HCT116 (cell line): ENCODE data around the gene MAGEA4.

Source experiments
- CEBPB ChIP-seq: IDR thresholded peaks from 2 replicates; pipeline ENCODE4 v1.6.1; 2012; ENCODE audit warnings: low read depth
- ELF1 ChIP-seq: IDR thresholded peaks from 2 replicates; pipeline ENCODE4 v1.6.1; 2012; ENCODE audit warnings: low read depth, borderline replicate concordance
- EZH2 ChIP-seq: fragments of 200-600 bp; sonication (generic); IDR thresholded peaks from 2 replicates; pipeline ENCODE4 v1.6.1; 2017; ENCODE audit warnings: antibody characterized with exemption, mixed run types
- JUND ChIP-seq: IDR thresholded peaks from 2 replicates; pipeline ENCODE4 v1.6.1; 2012
- POLR2A ChIP-seq: IDR thresholded peaks from 2 replicates; pipeline ENCODE4 v1.7.0; 2011; ENCODE audit warnings: borderline replicate concordance; ENCODE audit not compliant: insufficient read depth, insufficient read length; ENCODE audit errors: extremely low read depth
- RAD21 ChIP-seq: IDR thresholded peaks from 2 replicates; pipeline ENCODE4 v1.6.1; 2012; ENCODE audit warnings: low read depth, mild to moderate bottlenecking
- ZFX ChIP-seq: fragments of 450-650 bp; IDR thresholded peaks from 2 replicates; pipeline ENCODE4 v1.6.1; 2017
- TF ChIP-seq, protein P1 (sequence below), 3 experiments: fragments of 200-600 bp in 1 of 3; sonication (generic) in 1 of 3; IDR thresholded peaks in 2 of 3; conservative IDR thresholded peaks in 1 of 3; 2 replicates each; pipeline ENCODE4 v1.5.1; 2012 to 2017; ENCODE audit warnings: low read depth in 2 of 3, low read length in 2 of 3, antibody characterized with exemption in 1 of 3, borderline replicate concordance in 1 of 3, control low read depth in 1 of 3, mild to moderate bottlenecking in 1 of 3, mixed read lengths in 1 of 3, mixed run types in 1 of 3, moderate library complexity in 1 of 3; ENCODE audit not compliant: insufficient read depth in 1 of 3

DNA sequence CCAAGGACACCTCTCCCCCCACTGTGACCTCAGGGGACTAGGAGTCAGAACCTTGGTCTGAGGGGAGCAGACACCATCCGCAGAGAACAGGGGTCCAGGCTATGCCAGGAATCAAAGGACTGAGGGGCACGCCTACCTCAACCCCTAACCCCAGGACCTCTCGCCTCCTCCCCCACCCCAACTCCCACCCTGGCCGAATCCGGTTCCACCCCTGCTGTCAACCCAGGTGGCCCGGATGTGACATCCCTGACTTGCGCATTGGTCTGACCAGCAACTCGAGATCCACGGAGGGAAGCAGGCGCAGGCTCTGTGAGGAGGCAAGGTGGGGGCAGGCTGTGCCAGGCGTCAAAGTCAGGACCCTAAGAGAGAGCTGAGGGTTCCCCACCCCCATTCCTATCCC is 468 bp upstream of the MAGEA4 start:
- TF ChIP-seq RAD21 = no peak
- TF ChIP-seq EZH2 = no peak
- TF ChIP-seq, protein P1, sequence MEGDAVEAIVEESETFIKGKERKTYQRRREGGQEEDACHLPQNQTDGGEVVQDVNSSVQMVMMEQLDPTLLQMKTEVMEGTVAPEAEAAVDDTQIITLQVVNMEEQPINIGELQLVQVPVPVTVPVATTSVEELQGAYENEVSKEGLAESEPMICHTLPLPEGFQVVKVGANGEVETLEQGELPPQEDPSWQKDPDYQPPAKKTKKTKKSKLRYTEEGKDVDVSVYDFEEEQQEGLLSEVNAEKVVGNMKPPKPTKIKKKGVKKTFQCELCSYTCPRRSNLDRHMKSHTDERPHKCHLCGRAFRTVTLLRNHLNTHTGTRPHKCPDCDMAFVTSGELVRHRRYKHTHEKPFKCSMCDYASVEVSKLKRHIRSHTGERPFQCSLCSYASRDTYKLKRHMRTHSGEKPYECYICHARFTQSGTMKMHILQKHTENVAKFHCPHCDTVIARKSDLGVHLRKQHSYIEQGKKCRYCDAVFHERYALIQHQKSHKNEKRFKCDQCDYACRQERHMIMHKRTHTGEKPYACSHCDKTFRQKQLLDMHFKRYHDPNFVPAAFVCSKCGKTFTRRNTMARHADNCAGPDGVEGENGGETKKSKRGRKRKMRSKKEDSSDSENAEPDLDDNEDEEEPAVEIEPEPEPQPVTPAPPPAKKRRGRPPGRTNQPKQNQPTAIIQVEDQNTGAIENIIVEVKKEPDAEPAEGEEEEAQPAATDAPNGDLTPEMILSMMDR (IDR thresholded peaks at IDR 0.05 in 2 of 3, conservative IDR thresholded peaks at IDR 0.05 in 1 of 3; ENCODE audit: borderline replicate concordance in 1 of 3, insufficient read depth in 1 of 3, low read depth in 2 of 3, low read length in 2 of 3) = no peak
- no peak for TF ChIP-seq POLR2A
- TF ChIP-seq JUND = no peak
- TF ChIP-seq ZFX = no peak
- no peak for TF ChIP-seq CEBPB
- TF ChIP-seq ELF1 = no peak
